Omental fat pad (tissue), 4 donors: ENCODE results near the gene SESN3. TPM values are rescaled to one million over a fixed set of nuclear protein-coding genes. Genes with fewer than 3 reads are reported as not detected.
A peak's percentile ranks its signal among the peaks of the same experiment; 100 is the strongest.
"Not testable (repeated sequence)": the region's sequence is repeated elsewhere in the genome, so short reads cannot be mapped to it uniquely, and the experiment has no call there.

Experiments
- ATAC-seq: fragments of 150-250 bp; one replicate; pipeline ENCODE4 v1.9.1; 2016; ENCODE audit warnings: mild to moderate bottlenecking, moderate library complexity; ENCODE audit not compliant: low FRiP score
- DNase-seq: peaks from one replicate; pipeline ENCODE4 v3.0.0-alpha.2; 2019; ENCODE audit warnings: low spot score
- total RNA-seq, 4 donors: library from RNA; depleted of rRNA; stranded (reverse); fragments of >200 nt; gene quantifications; one replicate each; pipeline ENCODE4 v1.1.0, GENCODE V29; 2016
- TF ChIP-seq, protein P1 (sequence below), 3 donors: fragments of 450-650 bp; IDR thresholded peaks; one replicate each; pipeline ENCODE4 v1.5.1; 2016 to 2017; ENCODE audit warnings: antibody characterized with exemption in 3 of 3, mild to moderate bottlenecking in 3 of 3, moderate library complexity in 2 of 3

Gene SESN3, protein sequence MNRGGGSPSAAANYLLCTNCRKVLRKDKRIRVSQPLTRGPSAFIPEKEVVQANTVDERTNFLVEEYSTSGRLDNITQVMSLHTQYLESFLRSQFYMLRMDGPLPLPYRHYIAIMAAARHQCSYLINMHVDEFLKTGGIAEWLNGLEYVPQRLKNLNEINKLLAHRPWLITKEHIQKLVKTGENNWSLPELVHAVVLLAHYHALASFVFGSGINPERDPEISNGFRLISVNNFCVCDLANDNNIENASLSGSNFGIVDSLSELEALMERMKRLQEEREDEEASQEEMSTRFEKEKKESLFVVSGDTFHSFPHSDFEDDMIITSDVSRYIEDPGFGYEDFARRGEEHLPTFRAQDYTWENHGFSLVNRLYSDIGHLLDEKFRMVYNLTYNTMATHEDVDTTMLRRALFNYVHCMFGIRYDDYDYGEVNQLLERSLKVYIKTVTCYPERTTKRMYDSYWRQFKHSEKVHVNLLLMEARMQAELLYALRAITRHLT
- total RNA-seq = 10 to 100 TPM; 11.3 to 27.2 (median 19.4) TPM

DNA sequence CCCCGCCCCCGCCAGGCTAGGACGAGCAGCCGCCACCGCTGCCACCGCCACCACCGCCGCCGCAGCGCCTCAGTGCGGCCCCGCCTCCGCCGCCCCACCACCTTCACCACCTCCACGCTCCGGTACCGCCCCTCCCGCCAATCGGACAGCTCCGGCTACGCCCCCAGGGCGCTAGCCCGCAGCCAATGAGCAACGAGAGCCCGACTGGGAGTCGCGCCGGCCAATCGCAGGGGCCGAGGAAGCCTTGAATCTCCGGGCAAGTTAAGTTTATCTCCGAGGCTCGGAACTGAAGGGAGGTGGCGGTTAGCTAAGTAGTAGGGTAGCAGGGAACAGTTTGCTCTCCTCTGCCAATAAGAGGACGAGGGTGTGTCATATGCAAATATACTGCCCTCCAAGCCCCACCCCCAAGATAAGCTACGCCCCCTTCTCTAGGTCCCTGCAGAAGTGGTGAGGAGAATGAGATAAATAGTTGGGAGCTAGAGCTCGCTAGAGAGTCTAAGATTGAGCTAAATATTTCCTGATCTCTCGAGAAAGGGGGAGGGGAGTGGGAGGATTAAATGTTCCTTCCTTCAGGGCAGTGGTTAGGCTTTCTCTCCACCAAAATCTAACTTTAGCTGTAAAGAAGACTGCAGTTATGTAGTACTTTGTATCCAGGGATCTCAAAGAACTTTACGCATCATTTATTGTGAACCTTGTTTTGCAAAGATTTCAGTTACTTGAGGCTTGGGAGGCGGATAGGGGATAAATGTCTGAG lies at the start of gene SESN3:
Gene SESN3 (minus strand): TSS at position 76 of the 754 bp plus-strand sequence. CDS start 342 bp downstream, outside the sequence.
- TF ChIP-seq, protein P1, sequence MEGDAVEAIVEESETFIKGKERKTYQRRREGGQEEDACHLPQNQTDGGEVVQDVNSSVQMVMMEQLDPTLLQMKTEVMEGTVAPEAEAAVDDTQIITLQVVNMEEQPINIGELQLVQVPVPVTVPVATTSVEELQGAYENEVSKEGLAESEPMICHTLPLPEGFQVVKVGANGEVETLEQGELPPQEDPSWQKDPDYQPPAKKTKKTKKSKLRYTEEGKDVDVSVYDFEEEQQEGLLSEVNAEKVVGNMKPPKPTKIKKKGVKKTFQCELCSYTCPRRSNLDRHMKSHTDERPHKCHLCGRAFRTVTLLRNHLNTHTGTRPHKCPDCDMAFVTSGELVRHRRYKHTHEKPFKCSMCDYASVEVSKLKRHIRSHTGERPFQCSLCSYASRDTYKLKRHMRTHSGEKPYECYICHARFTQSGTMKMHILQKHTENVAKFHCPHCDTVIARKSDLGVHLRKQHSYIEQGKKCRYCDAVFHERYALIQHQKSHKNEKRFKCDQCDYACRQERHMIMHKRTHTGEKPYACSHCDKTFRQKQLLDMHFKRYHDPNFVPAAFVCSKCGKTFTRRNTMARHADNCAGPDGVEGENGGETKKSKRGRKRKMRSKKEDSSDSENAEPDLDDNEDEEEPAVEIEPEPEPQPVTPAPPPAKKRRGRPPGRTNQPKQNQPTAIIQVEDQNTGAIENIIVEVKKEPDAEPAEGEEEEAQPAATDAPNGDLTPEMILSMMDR (IDR thresholded peaks at IDR 0.05) = no peak
- peak; percentile 88 for DNase-seq
- ATAC-seq = peak; percentile 98

DNA sequence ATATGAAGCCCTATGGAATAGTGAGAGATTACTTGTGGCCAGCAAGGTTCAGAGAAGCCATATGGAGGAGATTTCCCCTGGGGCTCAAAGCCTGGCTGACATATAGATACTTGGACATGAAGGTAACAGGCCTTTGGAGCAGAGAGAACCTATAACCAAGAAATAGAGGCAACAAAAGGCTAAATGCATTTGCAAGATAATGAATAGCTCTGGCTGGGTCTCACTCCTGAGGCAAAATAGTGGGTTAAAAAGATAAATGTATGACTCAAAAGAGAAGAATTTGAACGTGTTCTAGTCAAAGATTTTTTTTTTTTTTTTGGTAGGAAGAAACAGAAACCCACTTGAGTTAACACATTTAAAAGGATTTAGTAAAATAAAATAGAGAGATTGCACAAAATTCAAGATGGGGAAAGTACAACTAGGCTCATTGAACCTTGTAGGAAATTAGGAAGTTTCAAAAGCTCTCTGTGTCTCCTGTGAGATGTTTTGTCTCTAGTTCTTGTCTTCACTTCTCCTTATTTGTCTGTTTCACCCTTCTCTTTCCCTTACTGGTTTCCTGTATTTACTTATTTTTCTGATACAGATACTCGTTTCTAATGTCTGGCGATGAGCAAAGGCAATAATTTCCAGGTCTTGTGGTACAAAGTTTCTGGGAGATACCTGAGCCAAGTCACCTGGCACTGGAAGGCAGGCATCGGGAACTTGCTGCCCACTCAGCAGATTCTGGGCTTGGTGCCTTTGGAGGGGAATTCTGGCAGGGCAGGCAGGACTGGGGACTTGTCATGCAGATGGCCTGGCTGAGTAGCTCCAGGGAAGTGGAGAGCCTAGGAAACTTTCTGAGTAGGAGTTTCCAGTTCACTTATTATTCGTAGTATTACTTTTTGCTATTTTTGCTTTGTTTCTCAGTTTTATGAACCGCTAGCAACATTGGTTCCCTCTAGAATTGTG lies 49.2 kb upstream of the SESN3 start:
- peak; percentile 38 for ATAC-seq
- TF ChIP-seq, protein P1 (IDR thresholded peaks at IDR 0.05) = no peak
- no peak for DNase-seq

DNA sequence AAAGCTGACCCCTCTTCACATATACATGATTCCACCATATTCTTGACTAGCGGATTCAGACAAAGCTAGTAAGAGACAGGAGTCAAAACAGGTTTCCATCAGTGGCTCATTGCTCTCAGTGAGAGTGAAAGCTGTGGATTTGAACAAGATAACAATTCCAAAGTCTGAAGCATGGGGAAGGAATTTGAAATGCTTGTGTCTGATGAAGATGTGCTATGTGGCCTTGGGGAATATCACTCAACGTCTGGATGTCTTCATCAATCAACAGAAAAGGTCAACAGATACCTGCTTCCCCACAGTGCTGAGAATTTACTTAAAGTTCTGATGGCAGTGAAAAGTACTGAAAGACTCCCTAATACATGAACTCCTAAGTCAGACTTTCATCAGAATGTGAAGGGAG lies 46.9 kb upstream of the SESN3 start:
- ATAC-seq = no peak
- DNase-seq = no peak
- TF ChIP-seq, protein P1 (IDR thresholded peaks at IDR 0.05) = no peak

DNA sequence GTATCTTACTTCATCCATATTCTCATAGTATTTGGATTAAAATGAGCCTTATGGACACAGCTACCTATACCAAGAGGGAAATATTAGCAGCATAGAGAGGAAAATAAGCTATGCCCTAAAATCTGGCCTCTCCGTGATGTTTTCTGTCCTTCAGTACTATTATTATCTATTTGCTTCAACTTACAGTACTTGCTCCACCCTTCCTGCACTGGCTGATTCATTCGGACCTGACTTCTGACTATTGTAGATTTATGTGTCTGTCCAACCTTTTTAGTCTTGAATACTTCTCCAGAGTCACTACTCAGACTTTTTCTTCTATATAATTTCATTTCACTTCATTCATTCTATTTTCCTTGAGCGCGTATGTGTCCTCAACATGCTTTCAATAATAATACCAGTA lies 45.1 kb upstream of the SESN3 start:
- no peak for ATAC-seq
- TF ChIP-seq, protein P1 (IDR thresholded peaks at IDR 0.05) = no peak
- DNase-seq = no peak

DNA sequence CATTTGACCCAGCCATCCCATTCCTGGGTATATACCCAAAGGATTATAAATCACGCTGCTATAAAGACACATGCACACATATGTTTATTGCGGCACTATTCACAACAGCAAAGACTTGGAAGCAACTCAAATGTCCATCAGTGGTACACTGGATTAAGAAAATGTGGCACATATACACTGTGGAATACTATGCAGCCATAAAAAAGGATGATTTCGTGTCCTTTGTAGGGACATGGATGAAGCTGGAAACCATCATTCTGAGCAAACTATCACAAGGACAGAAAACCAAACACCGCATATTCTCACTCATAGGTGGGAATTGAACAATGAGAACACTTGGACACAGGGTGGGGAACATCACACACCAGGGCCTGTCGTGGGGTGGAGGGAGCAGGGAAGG lies 42.6 kb upstream of the SESN3 start:
- not testable (repeated sequence) for ATAC-seq, DNase-seq

DNA sequence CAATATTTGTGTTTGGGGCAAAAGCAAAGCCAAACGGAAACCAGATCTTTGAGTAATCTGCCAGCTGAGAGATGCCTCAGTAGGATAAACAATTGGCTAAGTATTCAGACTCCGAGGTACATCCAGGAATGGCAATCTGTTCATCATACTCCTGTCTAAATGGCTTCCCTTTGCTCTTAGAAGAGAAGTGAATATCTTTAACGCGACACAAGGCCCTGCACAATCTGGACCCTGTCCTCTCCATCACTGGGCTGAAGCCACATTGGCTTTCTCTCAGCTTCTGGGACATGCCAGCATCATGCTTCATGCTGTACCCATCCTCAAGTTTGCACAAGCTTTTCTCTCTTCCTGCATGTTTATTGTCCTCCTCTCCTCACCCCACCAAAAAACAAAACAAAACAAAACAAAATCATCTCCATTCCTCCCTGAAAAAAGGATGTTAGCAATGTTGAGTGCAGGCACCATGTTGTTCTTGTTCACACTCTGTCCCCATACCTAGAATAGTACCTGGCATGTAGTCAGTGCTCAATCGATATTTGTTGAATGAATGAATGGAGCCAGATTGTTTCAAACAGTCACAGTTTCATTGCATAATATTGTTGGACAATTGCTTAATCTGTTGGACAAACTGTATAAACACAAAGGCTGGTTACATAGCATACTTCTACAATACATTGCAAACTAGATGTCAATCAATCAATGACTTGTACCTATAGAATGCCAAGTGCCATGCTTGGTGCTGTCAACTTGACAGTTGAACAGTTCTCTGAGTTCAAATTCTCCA lies 38.2 kb upstream of the SESN3 start:
- ATAC-seq = no peak
- TF ChIP-seq, protein P1 (IDR thresholded peaks at IDR 0.05) = no peak
- no peak for DNase-seq
